DMS53 treated with DMSO at 0.1 percent for 48 hours (cell line): ENCODE data around the gene C10orf143.
"Not testable (repeated sequence)": the region's sequence is repeated elsewhere in the genome, so short reads cannot be mapped to it uniquely, and the experiment has no call there.

Experiments
- DNase-seq: peaks from one replicate; lab custom pipeline; 2025; ENCODE audit not compliant: unreplicated experiment; lab: John Stamatoyannopoulos, UW

The C10orf143 gene

GRCh38 chr10:130037169-130037661, 73.4 kb downstream of the C10orf143 start:
- DNase-seq, result no peak

- no peak for DNase-seq
Observed at GRCh38 chr10:130036296-130037065, 74.1 kb downstream of the C10orf143 start.

GRCh38 chr10:130029209-130029608, 81.4 kb downstream of the C10orf143 start:
- no peak for DNase-seq

GRCh38 chr10:130028465-130028819, 82.2 kb downstream of the C10orf143 start:
- DNase-seq, result no peak

- DNase-seq, result no peak
Observed at GRCh38 chr10:130027716-130028464, 82.7 kb downstream of the C10orf143 start.

- DNase-seq, result no peak
Observed at GRCh38 chr10:130026670-130027456, 83.8 kb downstream of the C10orf143 start.

- DNase-seq, result no peak
Observed at GRCh38 chr10:130025811-130026485, 84.7 kb downstream of the C10orf143 start.

GRCh38 chr10:130025326-130025725, 85.3 kb downstream of the C10orf143 start:
- DNase-seq, result no peak

- no peak for DNase-seq
Observed at GRCh38 chr10:130024779-130025325, 85.8 kb downstream of the C10orf143 start.

- DNase-seq, result not testable (repeated sequence)
Observed at GRCh38 chr10:130024326-130024725, 86.3 kb downstream of the C10orf143 start.

GRCh38 chr10:130023454-130024230, 87.0 kb downstream of the C10orf143 start:
- DNase-seq, result no peak

GRCh38 chr10:130022511-130023299, 87.9 kb downstream of the C10orf143 start:
- no peak for DNase-seq

- DNase-seq, result no peak
Observed at GRCh38 chr10:130022086-130022485, 88.5 kb downstream of the C10orf143 start.

- DNase-seq, result no peak
Observed at GRCh38 chr10:130021383-130021950, 89.2 kb downstream of the C10orf143 start.

GRCh38 chr10:130020651-130021382, 89.8 kb downstream of the C10orf143 start:
- DNase-seq, result no peak

GRCh38 chr10:130018730-130019185, 91.9 kb downstream of the C10orf143 start:
- DNase-seq, result no peak

- no peak for DNase-seq
Observed at GRCh38 chr10:130018265-130018664, 92.4 kb downstream of the C10orf143 start.

- DNase-seq, result no peak
Observed at GRCh38 chr10:130017631-130018022, 93.0 kb downstream of the C10orf143 start.
